ENCODE measurements around the gene SLC7A14.

The SLC7A14 gene

DNA sequence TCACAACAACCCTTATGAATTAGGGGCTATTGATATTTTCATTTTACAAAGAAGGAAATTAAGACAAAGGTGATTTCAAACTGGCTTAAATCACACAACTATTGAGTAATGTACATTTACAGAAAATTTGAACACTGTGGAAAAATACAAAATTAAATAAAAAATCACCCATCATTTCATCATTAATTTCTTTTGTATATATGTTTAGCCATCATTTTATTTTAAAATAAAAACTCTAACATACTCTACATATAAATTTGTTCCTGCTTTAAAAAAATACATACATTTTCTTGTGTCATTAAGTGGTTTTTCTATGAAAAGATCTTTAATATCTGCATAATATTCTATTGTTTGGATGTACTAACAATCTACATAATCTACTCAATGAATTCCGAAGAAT, 147.0 kb downstream of the SLC7A14 start:
- no peaks in the 10 kb centered on the region for H3K36me3 ChIP-seq (ENCODE audit: low read length)
- H3K79me2 ChIP-seq (ENCODE audit: insufficient read depth, low read length), result no peaks in the 10 kb centered on the region
- no peaks in the 10 kb centered on the region for H3F3A ChIP-seq (ENCODE audit: insufficient read depth)
- TF ChIP-seq EZH2phosphoT487 (conservative IDR thresholded peaks at IDR 0.05; ENCODE audit: low read length), result no peak
- TF ChIP-seq CTCF (IDR thresholded peaks at IDR 0.05; ENCODE audit: insufficient read depth, low read length, poor library complexity, severe bottlenecking), result no peak
- H4K20me1 ChIP-seq (ENCODE audit: low read depth, low read length), result no peaks in the 10 kb centered on the region
- no peak overlapping the region for H2AFZ ChIP-seq (ENCODE audit: low read depth, low read length, severe bottlenecking)
- no peaks in the 10 kb centered on the region for H3K9me3 ChIP-seq (ENCODE audit: insufficient read depth, low read length)
- no peaks in the 10 kb centered on the region for H3K27me3 ChIP-seq (ENCODE audit: low read length)
- H3K27ac ChIP-seq (ENCODE audit: low read depth, low read length), result no peak overlapping the region
- no peak overlapping the region for H3K4me2 ChIP-seq (ENCODE audit: low read depth, low read length, poor library complexity, severe bottlenecking)
- H3K9ac ChIP-seq (ENCODE audit: low read length), result no peak overlapping the region
- H3K4me3 ChIP-seq (ENCODE audit: insufficient read depth, low read length, poor library complexity, severe bottlenecking), result no peak overlapping the region
- H3K9me2 ChIP-seq (replicated peaks; ENCODE audit: insufficient read depth, low read length), result no peaks in the 10 kb centered on the region

- Histone ChIP-seq H3K9ac (ENCODE audit: low read length) (no peak overlapping the region), H2AFZ (ENCODE audit: low read depth, low read length, severe bottlenecking) (no peak overlapping the region), H4K20me1 (ENCODE audit: low read depth, low read length) (no peaks in the 10 kb centered on the region)
Measured at GRCh38 chr3:170437696-170438407, 148.0 kb downstream of the SLC7A14 start.

GRCh38 chr3:170437176-170437575, 148.7 kb downstream of the SLC7A14 start:
- no peak overlapping the region for H3K9ac ChIP-seq (ENCODE audit: low read length)
- H4K20me1 ChIP-seq (ENCODE audit: low read depth, low read length), result no peaks in the 10 kb centered on the region

More at GRCh38 chr3:170437696-170438407, 148.0 kb downstream of the SLC7A14 start:
- H3K27ac ChIP-seq (ENCODE audit: low read depth, low read length), result no peak overlapping the region
- no peak overlapping the region for H3K4me2 ChIP-seq (ENCODE audit: low read depth, low read length, poor library complexity, severe bottlenecking)
- no peaks in the 10 kb centered on the region for H3F3A ChIP-seq (ENCODE audit: insufficient read depth)
- no peaks in the 10 kb centered on the region for H3K36me3 ChIP-seq (ENCODE audit: low read length)
- TF ChIP-seq EZH2phosphoT487 (conservative IDR thresholded peaks at IDR 0.05; ENCODE audit: low read length), result no peak
- no peaks in the 10 kb centered on the region for H3K9me3 ChIP-seq (ENCODE audit: insufficient read depth, low read length)
- no peaks in the 10 kb centered on the region for H3K9me2 ChIP-seq (replicated peaks; ENCODE audit: insufficient read depth, low read length)
- H3K4me3 ChIP-seq (ENCODE audit: insufficient read depth, low read length, poor library complexity, severe bottlenecking), result no peak overlapping the region
- no peaks in the 10 kb centered on the region for H3K27me3 ChIP-seq (ENCODE audit: low read length)
- no peaks in the 10 kb centered on the region for H3K79me2 ChIP-seq (ENCODE audit: insufficient read depth, low read length)

More at GRCh38 chr3:170437176-170437575, 148.7 kb downstream of the SLC7A14 start:
- Histone ChIP-seq H3K4me3 (ENCODE audit: insufficient read depth, low read length, poor library complexity, severe bottlenecking) (no peak overlapping the region), H2AFZ (ENCODE audit: low read depth, low read length, severe bottlenecking) (no peak overlapping the region), H3K9me2 (replicated peaks; ENCODE audit: insufficient read depth, low read length) (no peaks in the 10 kb centered on the region), H3K9me3 (ENCODE audit: insufficient read depth, low read length) (no peaks in the 10 kb centered on the region), H3F3A (ENCODE audit: insufficient read depth) (no peaks in the 10 kb centered on the region), H3K27ac (ENCODE audit: low read depth, low read length) (no peak overlapping the region), H3K4me2 (ENCODE audit: low read depth, low read length, poor library complexity, severe bottlenecking) (no peak overlapping the region), H3K79me2 (ENCODE audit: insufficient read depth, low read length) (no peaks in the 10 kb centered on the region), H3K27me3 (ENCODE audit: low read length) (no peaks in the 10 kb centered on the region), H3K36me3 (ENCODE audit: low read length) (no peaks in the 10 kb centered on the region)
- no peak for TF ChIP-seq EZH2phosphoT487 (conservative IDR thresholded peaks at IDR 0.05; ENCODE audit: low read length)
- TF ChIP-seq CTCF (IDR thresholded peaks at IDR 0.05; ENCODE audit: insufficient read depth, low read length, poor library complexity, severe bottlenecking), result no peak
